ENCODE data around the gene FHOD3. TPM values are rescaled to one million over a fixed set of nuclear protein-coding genes. Genes with fewer than 3 reads are reported as not detected.

Gene FHOD3
- total and polyA plus RNA-seq, 2 of the 4 experiments (the other 2 are of a cell fraction) = 14.6 to 16.0 TPM

DNA sequence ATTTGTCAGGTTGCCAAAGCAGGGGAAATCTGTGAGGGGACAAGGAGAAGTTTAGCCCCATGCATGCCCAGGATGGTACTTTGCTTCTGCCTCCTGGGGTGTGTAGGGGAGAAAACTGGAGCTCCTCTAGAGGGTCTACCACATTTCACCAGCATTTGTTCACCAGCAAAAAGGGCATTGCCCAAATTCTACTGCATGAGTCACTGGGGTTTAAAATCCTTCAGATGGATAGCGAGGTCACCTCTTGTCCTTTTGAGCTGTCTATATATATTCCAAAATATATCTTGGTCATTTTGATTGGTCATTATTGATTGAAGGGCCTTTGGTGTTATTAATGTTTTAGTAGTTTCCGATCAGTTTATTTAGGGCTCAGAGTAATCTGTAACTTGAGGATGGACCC is 18.7 kb downstream of the FHOD3 start:
- dilution Hi-C loops (cut with HindIII; ENCODE audit: low sequenced_read_pairs, unreplicated experiment) = no loop called here
- POLR2A ChIA-PET (ENCODE audit: unreplicated experiment) = no interaction called here
- Histone ChIP-seq H3K18ac (ENCODE audit: low read depth, low read length) (no peak overlapping the region), H3K27ac (ENCODE audit: insufficient read depth, low read length) (no peak overlapping the region), H3K56ac (ENCODE audit: extremely low read depth, insufficient read depth, low read length) (no peak overlapping the region), H3K4me2 (ENCODE audit: low read depth, low read length) (no peak overlapping the region), H3K79me1 (ENCODE audit: low read depth in 1 of 2, low read length in 2 of 2) (peaks cover 13 to 35% of the 10 kb centered on the region in 2 experiments; a peak in 3 of 4 replicates), H3K14ac (replicated peaks; ENCODE audit: low read depth, low read length) (0 out of 2 replicates have a peak overlapping the region, but pooled peaks have one; percentile 35), H3K4me3 (ENCODE audit: insufficient read depth, low read depth, low read length) (no peak overlapping the region), H3K9me3 (ENCODE audit: control insufficient read depth, insufficient read depth, low read length) (no peaks in the 10 kb centered on the region), H2BK5ac (ENCODE audit: low read depth, low read length, poor library complexity, severe bottlenecking) (no peak overlapping the region), H2BK20ac (ENCODE audit: low read depth, low read length) (peak overlapping the region; percentile 34; the same call in 1 of the 2 replicates), H4K8ac (ENCODE audit: low read depth in 2 of 2, low read length in 2 of 2) (peak overlapping the region in 1 of 2 experiments; percentile 67; a peak in 1 of 4 replicates), H2BK15ac (ENCODE audit: low read depth, low read length) (no peak overlapping the region; the same call in 1 of the 3 replicates), H4K5ac (ENCODE audit: low read depth, low read length) (no peak overlapping the region), H3K23ac (ENCODE audit: low read depth, low read length) (peak overlapping the region; percentile 34; the same call in 1 of the 2 replicates), H3K4me1 (ENCODE audit: control insufficient read depth, insufficient read depth, low read length) (peaks cover 11% of the 10 kb centered on the region), H3K36me3 (ENCODE audit: control insufficient read depth, insufficient read depth, low read length) (no peaks in the 10 kb centered on the region), H4K91ac (ENCODE audit: insufficient read depth, low read depth, low read length) (no peak overlapping the region), H2AK9ac (replicated peaks; ENCODE audit: low read depth, low read length, poor library complexity) (no peak overlapping the region), H2AFZ (replicated peaks; ENCODE audit: low read length, poor library complexity) (no peak overlapping the region), H2AK5ac (ENCODE audit: low read depth, low read length) (no peak overlapping the region), H2BK120ac (ENCODE audit: low read depth, low read length) (peak overlapping the region; percentile 45; the same call in 1 of the 2 replicates), H3K9ac (ENCODE audit: low read depth, low read length) (no peak overlapping the region), H3K27me3 (ENCODE audit: control insufficient read depth, insufficient read depth, low read length) (no peaks in the 10 kb centered on the region), H3K4ac (ENCODE audit: low read depth, low read length) (peak overlapping the region; percentile 48; the same call in 1 of the 2 replicates), H3K9me1 (ENCODE audit: insufficient read depth, low read length) (peaks cover 12% of the 10 kb centered on the region; the same call in 1 of the 2 replicates), H4K20me1 (ENCODE audit: insufficient read depth, low read length) (no peaks in the 10 kb centered on the region)
- in situ Hi-C loops (cut with MboI; ENCODE audit: low sequenced_read_pairs) = no loop called here
- intact Hi-C loops (cut with micrococcal nuclease) = no loop called here
- no TSS peak for BruUV-seq (replicated peaks)
- no CpG with 5 or more reads among the region's 2 CpGs for WGBS, 2 experiments (ENCODE audit: extremely low coverage in 2 of 2, insufficient read length in 1 of 2)
- TF ChIP-seq POLR2A (IDR thresholded peaks at IDR 0.05; ENCODE audit: low read depth, low read length) (no peak), NFE2L2 (IDR thresholded peaks at IDR 0.05; ENCODE audit: low read depth, low read length) (no peak), RCOR1 (IDR thresholded peaks at IDR 0.05; ENCODE audit: insufficient replicate concordance, low read length) (no peak), MXI1 (IDR thresholded peaks at IDR 0.05; ENCODE audit: borderline replicate concordance, low read depth, low read length) (no peak), CEBPB (IDR thresholded peaks at IDR 0.05; ENCODE audit: low read depth, low read length) (no peak), RAD21 (IDR thresholded peaks at IDR 0.05; ENCODE audit: low read length) (no peak), BHLHE40 (IDR thresholded peaks at IDR 0.05; ENCODE audit: low read depth, low read length) (no peak), MAFK (IDR thresholded peaks at IDR 0.05; ENCODE audit: low read depth, low read length) (no peak), SMC3 (IDR thresholded peaks at IDR 0.05; ENCODE audit: low read depth, low read length) (no peak), FOS (IDR thresholded peaks at IDR 0.05; ENCODE audit: low read depth, low read length) (no peak), CHD1 (IDR thresholded peaks at IDR 0.05; ENCODE audit: low read depth, low read length) (no peak)
- TF ChIP-seq, protein P1, sequence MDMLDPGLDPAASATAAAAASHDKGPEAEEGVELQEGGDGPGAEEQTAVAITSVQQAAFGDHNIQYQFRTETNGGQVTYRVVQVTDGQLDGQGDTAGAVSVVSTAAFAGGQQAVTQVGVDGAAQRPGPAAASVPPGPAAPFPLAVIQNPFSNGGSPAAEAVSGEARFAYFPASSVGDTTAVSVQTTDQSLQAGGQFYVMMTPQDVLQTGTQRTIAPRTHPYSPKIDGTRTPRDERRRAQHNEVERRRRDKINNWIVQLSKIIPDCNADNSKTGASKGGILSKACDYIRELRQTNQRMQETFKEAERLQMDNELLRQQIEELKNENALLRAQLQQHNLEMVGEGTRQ (IDR thresholded peaks at IDR 0.05; ENCODE audit: low read depth, low read length) = no peak
- TF ChIP-seq, protein P2, sequence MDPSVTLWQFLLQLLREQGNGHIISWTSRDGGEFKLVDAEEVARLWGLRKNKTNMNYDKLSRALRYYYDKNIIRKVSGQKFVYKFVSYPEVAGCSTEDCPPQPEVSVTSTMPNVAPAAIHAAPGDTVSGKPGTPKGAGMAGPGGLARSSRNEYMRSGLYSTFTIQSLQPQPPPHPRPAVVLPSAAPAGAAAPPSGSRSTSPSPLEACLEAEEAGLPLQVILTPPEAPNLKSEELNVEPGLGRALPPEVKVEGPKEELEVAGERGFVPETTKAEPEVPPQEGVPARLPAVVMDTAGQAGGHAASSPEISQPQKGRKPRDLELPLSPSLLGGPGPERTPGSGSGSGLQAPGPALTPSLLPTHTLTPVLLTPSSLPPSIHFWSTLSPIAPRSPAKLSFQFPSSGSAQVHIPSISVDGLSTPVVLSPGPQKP (IDR thresholded peaks at IDR 0.05; ENCODE audit: borderline replicate concordance, low read depth, low read length) = no peak
- TF ChIP-seq, protein P3, sequence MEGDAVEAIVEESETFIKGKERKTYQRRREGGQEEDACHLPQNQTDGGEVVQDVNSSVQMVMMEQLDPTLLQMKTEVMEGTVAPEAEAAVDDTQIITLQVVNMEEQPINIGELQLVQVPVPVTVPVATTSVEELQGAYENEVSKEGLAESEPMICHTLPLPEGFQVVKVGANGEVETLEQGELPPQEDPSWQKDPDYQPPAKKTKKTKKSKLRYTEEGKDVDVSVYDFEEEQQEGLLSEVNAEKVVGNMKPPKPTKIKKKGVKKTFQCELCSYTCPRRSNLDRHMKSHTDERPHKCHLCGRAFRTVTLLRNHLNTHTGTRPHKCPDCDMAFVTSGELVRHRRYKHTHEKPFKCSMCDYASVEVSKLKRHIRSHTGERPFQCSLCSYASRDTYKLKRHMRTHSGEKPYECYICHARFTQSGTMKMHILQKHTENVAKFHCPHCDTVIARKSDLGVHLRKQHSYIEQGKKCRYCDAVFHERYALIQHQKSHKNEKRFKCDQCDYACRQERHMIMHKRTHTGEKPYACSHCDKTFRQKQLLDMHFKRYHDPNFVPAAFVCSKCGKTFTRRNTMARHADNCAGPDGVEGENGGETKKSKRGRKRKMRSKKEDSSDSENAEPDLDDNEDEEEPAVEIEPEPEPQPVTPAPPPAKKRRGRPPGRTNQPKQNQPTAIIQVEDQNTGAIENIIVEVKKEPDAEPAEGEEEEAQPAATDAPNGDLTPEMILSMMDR (conservative IDR thresholded peaks at IDR 0.05; ENCODE audit: low read depth, low read length) = no peak
- CTCF ChIA-PET = interaction anchor here (0.6 to 1.0 kb wide), 3 partner anchors 22 to 335 kb away, joined by 3 to 6 read pairs (median 3); no protein-coding TSS in a partner anchor
- ATAC-seq (ENCODE audit: low read depth) = no peak
- DNase-seq = no peak

All from IMR-90 (cell line).